ENCODE results near the gene RPL29. TPM values are rescaled to one million over a fixed set of nuclear protein-coding genes. Genes with fewer than 3 reads are reported as not detected.

Gene RPL29
- total and polyA plus RNA-seq, 5 donors from 2014 or later = 1,128 to 1,661 (median 1,243) TPM

GRCh38 chr3:51957520-51958205 is 38.0 kb downstream of the RPL29 start:
- DNase-seq (no peak), ATAC-seq (ENCODE audit: low read depth in 2 of 2) (no peak)
- Histone ChIP-seq H3K9me3 (ENCODE audit: control insufficient read depth in 2 of 2, low read length in 2 of 2) (no peaks in the 10 kb centered on the region), H3K36me3 (ENCODE audit: control insufficient read depth, insufficient read depth, low read length) (no peaks in the 10 kb centered on the region), H3K4me3 (ENCODE audit: low read depth, low read length) (no peak overlapping the region), H3K4me1 (ENCODE audit: control insufficient read depth, insufficient read depth, low read length, poor library complexity, severe bottlenecking) (peaks cover 11% of the 10 kb centered on the region), H3K27ac (ENCODE audit: insufficient read depth, low read length, poor library complexity, severe bottlenecking) (no peak overlapping the region), H3K27me3 (ENCODE audit: control insufficient read depth, insufficient read depth, low read length) (peaks cover 11% of the 10 kb centered on the region)
- Mint-ChIP-seq H3K27me3 (peaks cover 24% of the 10 kb centered on the region), H3K4me3 (peak overlapping the region in 1 of 4 donors; percentile 20), H3K9me3 (peaks cover 0 to 2% (median 0%) of the 10 kb centered on the region in 7 donors), H3K4me1 (peaks cover 0 to 8% (median 2%) of the 10 kb centered on the region in 4 donors), H3K36me3 (peaks cover 4% of the 10 kb centered on the region), H3K27ac (no peak overlapping the region)

GRCh38 chr3:51955893-51956770 is 39.6 kb downstream of the RPL29 start:
- Mint-ChIP-seq H3K9me3 (peaks cover 0 to 2% (median 0%) of the 10 kb centered on the region in 7 donors), H3K27ac (no peak overlapping the region), H3K4me1 (peaks cover 0 to 8% (median 2%) of the 10 kb centered on the region in 4 donors), H3K36me3 (peaks cover 4% of the 10 kb centered on the region), H3K27me3 (peaks cover 24% of the 10 kb centered on the region), H3K4me3 (peak overlapping the region in 3 of 4 donors; percentile 51 to 69 (median 57))
- H3K4me1 ChIP-seq (ENCODE audit: control insufficient read depth, insufficient read depth, low read length, poor library complexity, severe bottlenecking) = peaks cover 11% of the 10 kb centered on the region
- H3K27ac ChIP-seq (ENCODE audit: insufficient read depth, low read length, poor library complexity, severe bottlenecking) = no peak overlapping the region
- H3K36me3 ChIP-seq (ENCODE audit: control insufficient read depth, insufficient read depth, low read length) = no peaks in the 10 kb centered on the region
- no peaks in the 10 kb centered on the region for H3K9me3 ChIP-seq (ENCODE audit: control insufficient read depth in 2 of 2, low read length in 2 of 2)
- H3K4me3 ChIP-seq (ENCODE audit: low read depth, low read length) = no peak overlapping the region
- peaks cover 11% of the 10 kb centered on the region for H3K27me3 ChIP-seq (ENCODE audit: control insufficient read depth, insufficient read depth, low read length)
- DNase-seq (peak; percentile 26 to 59 (median 28)), ATAC-seq (ENCODE audit: low read depth in 2 of 2) (peak; percentile 70 to 71)

- H3K36me3 ChIP-seq (ENCODE audit: control insufficient read depth, insufficient read depth, low read length) = no peaks in the 10 kb centered on the region
- DNase-seq = no peak
- H3K9me3 ChIP-seq (ENCODE audit: control insufficient read depth in 2 of 2, low read length in 2 of 2) = no peaks in the 10 kb centered on the region
- peak within 1 kb of the TSS in 2 of 4 donors; percentile 57 to 69 for H3K4me3 Mint-ChIP-seq
- peaks cover 0 to 2% (median 0%) of the 10 kb centered on the region in 7 donors for H3K9me3 Mint-ChIP-seq
- H3K27ac ChIP-seq (ENCODE audit: insufficient read depth, low read length, poor library complexity, severe bottlenecking) = no peak within 1 kb of the TSS
- peaks cover 0 to 8% (median 2%) of the 10 kb centered on the region in 4 donors for H3K4me1 Mint-ChIP-seq
- peaks cover 4% of the 10 kb centered on the region for H3K36me3 Mint-ChIP-seq
- peaks cover 11% of the 10 kb centered on the region for H3K4me1 ChIP-seq (ENCODE audit: control insufficient read depth, insufficient read depth, low read length, poor library complexity, severe bottlenecking)
- H3K27me3 ChIP-seq (ENCODE audit: control insufficient read depth, insufficient read depth, low read length) = peaks cover 11% of the 10 kb centered on the region
- peaks cover 24% of the 10 kb centered on the region for H3K27me3 Mint-ChIP-seq
- H3K27ac Mint-ChIP-seq = no peak within 1 kb of the TSS
- peak in 1 of 2 donors; percentile 2 for ATAC-seq (ENCODE audit: low read depth in 2 of 2)
- H3K4me3 ChIP-seq (ENCODE audit: low read depth, low read length) = no peak within 1 kb of the TSS
Observed at GRCh38 chr3:51955175-51955892, 40.4 kb downstream of the RPL29 start, which contains the start of gene GPR62. Gene GPR62 (plus strand): TSS chr3:51955381. CDS start chr3:51955653, 272 bp downstream.

GRCh38 chr3:51954713-51955112 is 41.0 kb downstream of the RPL29 start:
- Mint-ChIP-seq H3K4me3 (no peak overlapping the region), H3K36me3 (peaks cover 4% of the 10 kb centered on the region), H3K9me3 (peaks cover 0 to 2% (median 0%) of the 10 kb centered on the region in 7 donors), H3K4me1 (peaks cover 0 to 8% (median 2%) of the 10 kb centered on the region in 4 donors), H3K27ac (no peak overlapping the region), H3K27me3 (peaks cover 24% of the 10 kb centered on the region)
- peaks cover 11% of the 10 kb centered on the region for H3K4me1 ChIP-seq (ENCODE audit: control insufficient read depth, insufficient read depth, low read length, poor library complexity, severe bottlenecking)
- ATAC-seq (ENCODE audit: low read depth in 2 of 2) (no peak), DNase-seq (no peak)
- H3K27ac ChIP-seq (ENCODE audit: insufficient read depth, low read length, poor library complexity, severe bottlenecking) = no peak overlapping the region
- no peak overlapping the region for H3K4me3 ChIP-seq (ENCODE audit: low read depth, low read length)
- peaks cover 11% of the 10 kb centered on the region for H3K27me3 ChIP-seq (ENCODE audit: control insufficient read depth, insufficient read depth, low read length)
- no peaks in the 10 kb centered on the region for H3K36me3 ChIP-seq (ENCODE audit: control insufficient read depth, insufficient read depth, low read length)
- H3K9me3 ChIP-seq (ENCODE audit: control insufficient read depth in 2 of 2, low read length in 2 of 2) = no peaks in the 10 kb centered on the region

- Histone ChIP-seq H3K36me3 (ENCODE audit: control insufficient read depth, insufficient read depth, low read length) (no peaks in the 10 kb centered on the region), H3K27ac (ENCODE audit: insufficient read depth, low read length, poor library complexity, severe bottlenecking) (no peak overlapping the region), H3K4me3 (ENCODE audit: low read depth, low read length) (no peak overlapping the region), H3K4me1 (ENCODE audit: control insufficient read depth, insufficient read depth, low read length, poor library complexity, severe bottlenecking) (peaks cover 11% of the 10 kb centered on the region), H3K9me3 (ENCODE audit: control insufficient read depth in 2 of 2, low read length in 2 of 2) (no peaks in the 10 kb centered on the region), H3K27me3 (ENCODE audit: control insufficient read depth, insufficient read depth, low read length) (peaks cover 11% of the 10 kb centered on the region)
- Mint-ChIP-seq H3K27me3 (peaks cover 24% of the 10 kb centered on the region), H3K9me3 (peaks cover 0 to 2% (median 0%) of the 10 kb centered on the region in 7 donors), H3K4me3 (peak overlapping the region in 2 of 4 donors; percentile 24 to 44), H3K4me1 (peaks cover 0 to 8% (median 2%) of the 10 kb centered on the region in 4 donors), H3K36me3 (peaks cover 4% of the 10 kb centered on the region), H3K27ac (peak overlapping the region in 1 of 3 donors; percentile 11)
- DNase-seq (no peak), ATAC-seq (ENCODE audit: low read depth in 2 of 2) (no peak)
Observed at GRCh38 chr3:51954105-51954504, 41.6 kb downstream of the RPL29 start.

GRCh38 chr3:51953445-51953844 is 42.2 kb downstream of the RPL29 start:
- Histone ChIP-seq H3K27me3 (ENCODE audit: control insufficient read depth, insufficient read depth, low read length) (peaks cover 11% of the 10 kb centered on the region), H3K9me3 (ENCODE audit: control insufficient read depth in 2 of 2, low read length in 2 of 2) (no peaks in the 10 kb centered on the region), H3K4me1 (ENCODE audit: control insufficient read depth, insufficient read depth, low read length, poor library complexity, severe bottlenecking) (peaks cover 11% of the 10 kb centered on the region), H3K4me3 (ENCODE audit: low read depth, low read length) (no peak overlapping the region), H3K27ac (ENCODE audit: insufficient read depth, low read length, poor library complexity, severe bottlenecking) (no peak overlapping the region), H3K36me3 (ENCODE audit: control insufficient read depth, insufficient read depth, low read length) (no peaks in the 10 kb centered on the region)
- H3K27me3 Mint-ChIP-seq = peaks cover 24% of the 10 kb centered on the region
- peaks cover 0 to 2% (median 0%) of the 10 kb centered on the region in 7 donors for H3K9me3 Mint-ChIP-seq
- peak overlapping the region in 1 of 4 donors; percentile 70 for H3K4me3 Mint-ChIP-seq
- H3K4me1 Mint-ChIP-seq = peaks cover 0 to 8% (median 2%) of the 10 kb centered on the region in 4 donors
- no peak for ATAC-seq (ENCODE audit: low read depth in 2 of 2)
- no peak overlapping the region for H3K27ac Mint-ChIP-seq
- H3K36me3 Mint-ChIP-seq = peaks cover 5% of the 10 kb centered on the region
- DNase-seq = no peak

GRCh38 chr3:51950899-51951298 is 44.8 kb downstream of the RPL29 start:
- ATAC-seq (ENCODE audit: low read depth in 2 of 2) (no peak), DNase-seq (no peak)
- Mint-ChIP-seq H3K36me3 (peaks cover 7% of the 10 kb centered on the region), H3K27ac (no peak overlapping the region), H3K4me3 (no peak overlapping the region), H3K27me3 (peaks cover 17% of the 10 kb centered on the region), H3K9me3 (peaks cover 0 to 2% (median 0%) of the 10 kb centered on the region in 7 donors), H3K4me1 (peaks cover 0 to 4% (median 2%) of the 10 kb centered on the region in 4 donors)
- peaks cover 2% of the 10 kb centered on the region for H3K4me1 ChIP-seq (ENCODE audit: control insufficient read depth, insufficient read depth, low read length, poor library complexity, severe bottlenecking)
- H3K4me3 ChIP-seq (ENCODE audit: low read depth, low read length) = no peak overlapping the region
- peaks cover 11% of the 10 kb centered on the region for H3K27me3 ChIP-seq (ENCODE audit: control insufficient read depth, insufficient read depth, low read length)
- no peaks in the 10 kb centered on the region for H3K36me3 ChIP-seq (ENCODE audit: control insufficient read depth, insufficient read depth, low read length)
- H3K27ac ChIP-seq (ENCODE audit: insufficient read depth, low read length, poor library complexity, severe bottlenecking) = no peak overlapping the region
- no peaks in the 10 kb centered on the region for H3K9me3 ChIP-seq (ENCODE audit: control insufficient read depth in 2 of 2, low read length in 2 of 2)
